GM18507 (cell line): ENCODE measurements around the gene NEURL1B.

Experiments
- DNase-seq: peaks from one replicate; pipeline ENCODE4 v3.0.0; 2011; ENCODE audit warnings: low read depth; ENCODE audit not compliant: insufficient read length; ENCODE audit errors: extremely low spot score
- FAIRE-seq: peaks from 2 replicates; lab custom pipeline; 2011; peaks lifted over from hg19 to GRCh38; lab: Jason Lieb, UNC

The NEURL1B gene

GRCh38 chr5:172630986-172631385 lies 10.1 kb upstream of the NEURL1B start:
- DNase-seq: no peak
- no peak for FAIRE-seq

DNA sequence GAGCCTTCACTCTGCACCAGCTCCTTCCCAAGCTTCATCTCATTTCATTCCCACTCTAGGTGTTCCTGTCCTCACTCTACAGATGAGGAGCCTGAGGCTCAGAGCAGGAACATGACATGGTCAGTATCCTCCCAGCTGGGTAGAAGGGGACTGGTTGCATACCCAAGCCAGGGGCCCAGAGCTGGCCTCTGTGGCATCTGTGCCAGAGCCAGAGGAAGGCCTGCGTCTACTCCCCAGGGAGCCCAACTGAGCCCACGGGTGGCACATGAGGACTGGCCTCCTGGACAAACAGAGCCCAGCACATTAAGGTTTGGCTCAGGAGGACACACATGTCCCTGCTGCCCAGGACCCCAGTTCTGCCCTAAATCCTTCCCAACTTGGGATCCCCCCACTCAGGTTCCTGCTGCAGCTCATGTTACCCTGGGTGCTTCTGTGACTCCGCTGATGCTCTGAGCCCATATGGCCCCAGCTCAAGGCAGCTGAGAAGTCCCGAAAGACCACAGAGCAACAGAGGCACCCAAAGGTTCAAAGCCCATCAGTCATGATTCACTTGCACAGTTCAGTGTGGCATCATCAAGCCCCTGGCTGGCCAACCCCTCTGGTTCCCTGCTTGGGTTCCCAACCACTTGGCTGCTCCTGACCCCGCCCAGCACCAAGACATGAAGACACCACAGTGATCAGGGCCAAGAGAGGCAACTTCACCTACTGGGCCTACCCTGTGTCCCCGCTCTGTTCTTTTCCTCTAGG lies 8.5 kb upstream of the NEURL1B start:
- no peak for DNase-seq
- FAIRE-seq: no peak

GRCh38 chr5:172633403-172633970 lies 7.6 kb upstream of the NEURL1B start:
- FAIRE-seq (no peak), DNase-seq (no peak)

GRCh38 chr5:172634106-172634899 lies 6.8 kb upstream of the NEURL1B start:
- FAIRE-seq: no peak
- DNase-seq: no peak

- no peak for FAIRE-seq
- no peak for DNase-seq
Measured at GRCh38 chr5:172635038-172635437, 6.0 kb upstream of the NEURL1B start.

DNA sequence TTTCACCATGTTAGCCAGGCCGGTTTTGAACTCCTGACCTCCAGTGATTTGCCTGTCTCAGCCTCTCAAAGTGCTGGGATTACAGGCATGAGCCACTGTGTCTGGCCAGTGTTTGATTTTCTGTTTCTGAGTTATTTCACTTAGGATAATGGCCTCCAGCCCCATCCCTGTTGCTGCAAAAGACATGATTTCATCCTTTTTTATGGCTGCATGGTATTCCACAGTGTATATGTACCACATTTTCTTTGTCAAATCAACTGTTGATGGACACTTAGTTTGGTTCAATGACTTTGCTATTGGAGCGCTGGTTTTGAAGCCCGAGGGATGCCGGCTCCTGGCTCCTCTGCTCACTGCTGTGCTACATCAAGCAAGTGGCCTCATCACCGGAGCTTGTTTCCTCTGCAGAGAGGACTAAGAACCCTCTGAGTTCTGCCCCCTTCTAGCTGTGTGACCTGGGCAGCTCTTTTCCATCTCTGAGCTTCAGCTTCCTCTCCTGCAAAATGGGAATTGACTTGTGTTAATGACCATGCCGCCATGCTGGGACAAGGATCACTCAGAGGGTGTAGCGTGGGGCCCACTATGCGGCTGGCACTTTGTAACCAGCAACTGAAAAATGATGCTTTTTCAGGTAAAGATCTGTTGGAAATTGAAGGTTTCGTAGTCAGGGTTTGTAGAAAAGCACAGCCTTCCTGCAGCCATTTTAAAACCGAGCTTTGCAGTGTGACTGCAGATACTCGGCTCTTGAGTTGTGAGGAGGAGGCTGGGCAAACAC lies 4.6 kb upstream of the NEURL1B start:
- FAIRE-seq (no peak), DNase-seq (no peak)

DNA sequence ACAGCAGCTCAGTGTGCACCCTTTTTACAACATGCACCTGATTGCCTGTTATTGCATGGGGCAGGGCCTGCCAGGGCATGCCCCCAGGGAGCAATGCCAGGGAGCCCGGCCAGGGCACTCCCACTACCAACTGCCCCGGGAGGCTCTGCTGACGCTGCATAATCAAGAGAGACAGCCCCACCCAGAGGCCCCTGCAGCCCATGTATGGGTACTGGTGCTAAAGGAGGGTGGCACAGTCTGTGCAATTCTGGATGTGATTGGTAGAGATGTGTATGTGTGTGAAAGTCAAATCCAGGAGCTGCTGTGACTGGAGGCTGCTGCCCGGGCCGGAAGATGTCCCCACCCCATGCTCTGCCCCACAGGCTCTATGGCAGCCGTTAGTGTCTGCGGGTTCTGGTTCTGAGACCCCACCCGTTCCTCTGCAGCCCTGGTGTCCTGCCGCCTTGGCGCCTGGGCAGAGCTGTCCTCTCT lies 3.9 kb upstream of the NEURL1B start:
- FAIRE-seq: no peak
- no peak for DNase-seq

DNA sequence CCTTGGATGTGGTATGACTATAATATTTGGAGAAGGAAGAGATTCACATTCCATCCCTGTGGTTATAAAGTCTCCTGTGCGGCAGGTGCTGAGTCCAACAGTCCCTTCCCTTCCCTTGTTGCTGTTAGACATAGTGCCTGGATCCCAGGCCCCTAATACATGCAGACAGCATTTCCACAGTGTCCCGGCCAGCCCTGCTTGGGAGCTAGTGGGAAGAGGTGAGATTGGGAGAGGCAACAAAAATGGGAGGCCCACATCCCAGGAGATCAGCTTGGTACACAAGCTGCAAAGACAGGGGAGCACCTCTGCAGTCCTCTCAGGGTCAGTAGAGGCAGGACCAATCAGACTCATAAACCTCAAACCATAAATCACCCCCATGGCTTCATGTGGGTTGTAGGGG lies 3.3 kb upstream of the NEURL1B start:
- no peak for DNase-seq
- FAIRE-seq: no peak

- FAIRE-seq: no peak
- DNase-seq: no peak
Measured at GRCh38 chr5:172638209-172638768, 2.8 kb upstream of the NEURL1B start.

DNA sequence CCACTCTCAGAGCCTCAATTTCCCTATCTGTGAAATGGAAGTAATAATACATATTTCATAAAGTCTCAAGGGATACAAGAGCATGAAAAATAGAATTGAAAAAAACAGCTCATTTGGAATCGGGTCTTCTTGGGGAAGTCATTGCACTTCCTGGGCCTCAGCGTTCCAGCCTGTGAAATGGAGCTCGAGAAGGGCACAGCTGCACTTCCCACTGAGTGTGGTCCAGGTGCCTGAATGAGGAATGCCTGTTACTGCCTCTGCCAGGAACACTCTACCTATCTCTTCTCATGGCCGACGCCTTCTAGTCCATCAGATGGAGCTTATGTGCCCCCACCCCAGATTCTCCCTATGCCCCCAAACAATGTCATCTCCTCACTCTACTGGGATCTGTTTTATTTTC lies 924 bp upstream of the NEURL1B start:
- FAIRE-seq (no peak), DNase-seq (no peak)

DNA sequence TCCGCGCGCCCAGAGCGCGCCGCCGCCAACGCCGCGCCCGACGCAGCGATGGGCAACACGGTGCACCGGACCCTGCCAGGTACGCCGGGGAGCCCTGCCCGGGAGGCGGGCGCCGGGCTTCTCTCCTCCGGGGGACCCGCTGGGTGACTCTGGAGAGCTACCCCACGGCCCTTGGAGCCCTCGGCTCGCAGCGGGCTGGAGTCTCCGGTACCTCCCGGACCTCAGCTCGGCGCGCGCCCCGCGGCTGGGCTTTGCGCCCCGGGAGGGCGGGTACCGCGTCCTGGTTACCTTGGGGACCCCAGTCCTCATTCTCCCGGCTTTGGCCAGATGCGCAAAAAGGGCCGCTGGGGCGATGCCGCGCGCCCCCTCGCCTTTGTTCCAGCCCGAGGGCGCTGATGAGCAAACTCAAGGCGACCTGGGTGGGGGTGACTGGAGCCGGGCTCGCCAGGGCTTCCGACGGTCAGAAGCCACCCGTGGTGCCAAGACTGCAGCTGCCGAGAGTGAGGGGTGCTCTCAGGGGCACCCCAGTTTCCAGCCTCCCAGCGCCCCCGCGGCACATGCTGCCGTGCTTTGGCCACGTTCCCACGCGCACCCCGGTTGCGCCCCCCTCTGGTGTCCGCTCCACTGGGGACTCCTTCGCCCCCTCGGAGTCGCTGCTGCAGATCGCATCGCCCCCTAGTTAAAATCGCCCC lies 442 bp downstream of the NEURL1B start:
- no peak for FAIRE-seq
- no peak for DNase-seq

DNA sequence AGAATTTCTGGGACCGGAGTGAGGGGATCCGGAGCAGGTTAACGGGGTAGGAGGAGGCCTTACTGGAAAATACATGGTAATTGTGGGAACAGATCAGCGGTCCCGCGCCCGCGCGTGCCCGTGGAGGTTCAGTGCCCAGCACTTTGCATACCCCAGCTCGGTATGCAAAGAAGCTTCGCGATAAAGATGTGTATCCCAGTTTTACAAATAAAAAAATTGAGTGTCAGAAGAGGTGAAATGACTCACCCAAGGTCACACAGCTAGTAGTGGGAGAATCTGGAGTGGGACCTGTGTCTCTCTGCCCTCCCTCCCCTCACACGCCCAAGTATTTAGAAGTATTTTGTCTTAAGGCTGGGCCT lies 967 bp downstream of the NEURL1B start:
- no peak for DNase-seq
- no peak for FAIRE-seq

GRCh38 chr5:172642486-172642885 lies 1.4 kb downstream of the NEURL1B start:
- FAIRE-seq (no peak), DNase-seq (no peak)

- FAIRE-seq: no peak
- no peak for DNase-seq
Measured at GRCh38 chr5:172642926-172643871, 2.1 kb downstream of the NEURL1B start.

GRCh38 chr5:172644266-172644665 lies 3.2 kb downstream of the NEURL1B start:
- FAIRE-seq (no peak), DNase-seq (no peak)

GRCh38 chr5:172644711-172645110 lies 3.6 kb downstream of the NEURL1B start:
- no peak for FAIRE-seq
- DNase-seq: no peak

- FAIRE-seq: no peak
Measured at GRCh38 chr5:172645271-172646055, 4.4 kb downstream of the NEURL1B start.

More at GRCh38 chr5:172645271-172646055, 4.4 kb downstream of the NEURL1B start:
- DNase-seq: no peak
